GM20000 (cell line): ENCODE results near the gene MDFIC2.

Experiments used
- DNase-seq: peaks from one replicate; pipeline ENCODE4 v3.0.0; 2012; ENCODE audit warnings: low spot score
- CTCF ChIP-seq: IDR thresholded peaks from 2 replicates; pipeline ENCODE4 v1.5.1; 2012; ENCODE audit warnings: mild to moderate bottlenecking, control low read depth; ENCODE audit errors: extremely low read depth, missing control alignments

MDFIC2 gene

GRCh38 chr3:70256566-70256965, 55.9 kb downstream of the MDFIC2 start:
- no peak for DNase-seq
- TF ChIP-seq CTCF = no peak

GRCh38 chr3:70250492-70250891, 61.9 kb downstream of the MDFIC2 start:
- TF ChIP-seq CTCF = no peak
- no peak for DNase-seq

- TF ChIP-seq CTCF = no peak
- no peak for DNase-seq
These were observed 62.8 kb downstream of the MDFIC2 start for GRCh38 chr3:70249509-70250160.

- TF ChIP-seq CTCF = no peak
- no peak for DNase-seq
These were observed 63.6 kb downstream of the MDFIC2 start for GRCh38 chr3:70248856-70249255.

- no peak for TF ChIP-seq CTCF
- DNase-seq = no peak
These were observed 64.5 kb downstream of the MDFIC2 start for GRCh38 chr3:70247955-70248354.

GRCh38 chr3:70245746-70246525, 66.5 kb downstream of the MDFIC2 start:
- DNase-seq = no peak
- TF ChIP-seq CTCF = no peak

- no peak for TF ChIP-seq CTCF
- DNase-seq = no peak
These were observed 68.0 kb downstream of the MDFIC2 start for GRCh38 chr3:70244422-70244821.
